Stimulated activated CD8-positive, alpha-beta memory T cell treated with anti-CD3 and anti-CD28 coated beads, Interleukin-12 subunit alpha, Interleukin-12 subunit beta, amount 100 ng/mL, for 4 hours (primary cell): ENCODE measurements around the gene SLC44A1.
A peak's percentile ranks its signal among the peaks of the same experiment; 100 is the strongest.
"Not testable (repeated sequence)": the region's sequence is repeated elsewhere in the genome, so short reads cannot be mapped to it uniquely, and the experiment has no call there.

ENCODE experiments used
- DNase-seq: peaks from one replicate; pipeline ENCODE4 v3.0.0-alpha.2; 2020; ENCODE audit warnings: low read depth

The SLC44A1 gene

GRCh38 chr9:105242557-105242956 is 1.9 kb upstream of the SLC44A1 start:
- no peak for DNase-seq

- no peak for DNase-seq
Observed at GRCh38 chr9:105243015-105243686, 1.3 kb upstream of the SLC44A1 start.

GRCh38 chr9:105244734-105245028 is 230 bp downstream of the SLC44A1 start:
- DNase-seq = no peak

GRCh38 chr9:105245029-105245890 is 809 bp downstream of the SLC44A1 start:
- DNase-seq = peak; percentile 6

GRCh38 chr9:105245891-105246161 is 1.4 kb downstream of the SLC44A1 start:
- DNase-seq = no peak

GRCh38 chr9:105246656-105247173 is 2.3 kb downstream of the SLC44A1 start:
- DNase-seq = no peak

- no peak for DNase-seq
Observed at GRCh38 chr9:105248691-105249090, 4.2 kb downstream of the SLC44A1 start.

- DNase-seq = no peak
Observed at GRCh38 chr9:105251133-105251532, 6.7 kb downstream of the SLC44A1 start.

GRCh38 chr9:105251733-105252404 is 7.4 kb downstream of the SLC44A1 start:
- no peak for DNase-seq

- DNase-seq = no peak
Observed at GRCh38 chr9:105252405-105252756, 7.9 kb downstream of the SLC44A1 start.

GRCh38 chr9:105254226-105254625 is 9.8 kb downstream of the SLC44A1 start:
- DNase-seq = no peak

- DNase-seq = no peak
Observed at GRCh38 chr9:105255421-105255820, 11.0 kb downstream of the SLC44A1 start.

- not testable (repeated sequence) for DNase-seq
Observed at GRCh38 chr9:105256569-105256968, 12.1 kb downstream of the SLC44A1 start.

GRCh38 chr9:105257809-105258208 is 13.4 kb downstream of the SLC44A1 start:
- DNase-seq = no peak

GRCh38 chr9:105258225-105258737 is 13.8 kb downstream of the SLC44A1 start:
- no peak for DNase-seq

GRCh38 chr9:105259274-105259673 is 14.8 kb downstream of the SLC44A1 start:
- DNase-seq = no peak

GRCh38 chr9:105259731-105260612 is 15.5 kb downstream of the SLC44A1 start:
- no peak for DNase-seq

- DNase-seq = no peak
Observed at GRCh38 chr9:105262497-105262896, 18.0 kb downstream of the SLC44A1 start.

GRCh38 chr9:105264380-105264779 is 19.9 kb downstream of the SLC44A1 start:
- DNase-seq = no peak

GRCh38 chr9:105268254-105268653 is 23.8 kb downstream of the SLC44A1 start:
- DNase-seq = not testable (repeated sequence)

GRCh38 chr9:105269593-105269992 is 25.1 kb downstream of the SLC44A1 start:
- DNase-seq = no peak

GRCh38 chr9:105270711-105271110 is 26.3 kb downstream of the SLC44A1 start:
- no peak for DNase-seq
